Measurements from ENCODE around the gene PRUNE2. TPM values are rescaled to one million over a fixed set of nuclear protein-coding genes. Genes with fewer than 3 reads are reported as not detected.

The PRUNE2 gene
- polyA plus RNA-seq, 3 donors = 0.72 to 1.8 (median 1.5) TPM

DNA sequence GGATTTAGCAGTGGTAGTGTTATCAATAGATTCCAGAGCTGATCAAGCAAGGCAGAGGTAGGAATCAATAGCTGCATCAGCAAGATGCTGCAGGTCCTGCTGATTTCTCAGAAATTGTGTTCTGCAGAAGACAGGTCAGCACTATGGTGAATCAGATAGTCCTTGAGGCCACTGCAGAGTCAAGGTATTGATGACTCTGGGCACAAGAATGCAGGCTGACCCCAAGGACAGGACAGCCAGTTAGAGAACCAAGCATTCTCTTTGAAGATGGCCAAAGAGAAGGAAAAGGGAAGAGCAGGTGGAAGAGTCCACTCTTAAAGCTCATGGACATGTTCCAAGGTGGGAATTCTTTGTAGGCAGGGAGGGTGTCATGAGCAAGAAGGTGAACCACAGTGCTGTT is 28.0 kb downstream of the PRUNE2 start:
- DNase-seq = no peak
- Mint-ChIP-seq H3K36me3 (no peaks in the 10 kb centered on the region), H3K9me3 (peaks cover 0 to 3% (median 0%) of the 10 kb centered on the region in 7 donors), H3K4me3 (no peak overlapping the region), H3K27me3 (ENCODE audit: low read depth in 3 of 3) (peaks cover 4 to 14% (median 7%) of the 10 kb centered on the region in 3 donors), H3K4me1 (no peaks in the 10 kb centered on the region), H3K27ac (no peak overlapping the region)
- no peak overlapping the region for H2AFZ ChIP-seq (ENCODE audit: insufficient read depth, low read depth, low read length, poor library complexity, severe bottlenecking)
- H3K36me3 ChIP-seq (replicated peaks in 1 of 2; ENCODE audit: control insufficient read depth in 1 of 2, insufficient read depth in 2 of 2, low read length in 2 of 2) = no peaks in the 10 kb centered on the region
- intact Hi-C loops (cut with micrococcal nuclease) = no loop called here
- H3K9ac ChIP-seq (ENCODE audit: insufficient read depth, low read length, poor library complexity, severe bottlenecking) = no peak overlapping the region
- H3K27me3 ChIP-seq (ENCODE audit: control insufficient read depth in 2 of 2, insufficient read depth in 2 of 2, low read length in 2 of 2) = no peaks in the 10 kb centered on the region
- no peaks in the 10 kb centered on the region for H3K79me2 ChIP-seq (ENCODE audit: insufficient read depth, low read length)
- TF ChIP-seq, protein P1, sequence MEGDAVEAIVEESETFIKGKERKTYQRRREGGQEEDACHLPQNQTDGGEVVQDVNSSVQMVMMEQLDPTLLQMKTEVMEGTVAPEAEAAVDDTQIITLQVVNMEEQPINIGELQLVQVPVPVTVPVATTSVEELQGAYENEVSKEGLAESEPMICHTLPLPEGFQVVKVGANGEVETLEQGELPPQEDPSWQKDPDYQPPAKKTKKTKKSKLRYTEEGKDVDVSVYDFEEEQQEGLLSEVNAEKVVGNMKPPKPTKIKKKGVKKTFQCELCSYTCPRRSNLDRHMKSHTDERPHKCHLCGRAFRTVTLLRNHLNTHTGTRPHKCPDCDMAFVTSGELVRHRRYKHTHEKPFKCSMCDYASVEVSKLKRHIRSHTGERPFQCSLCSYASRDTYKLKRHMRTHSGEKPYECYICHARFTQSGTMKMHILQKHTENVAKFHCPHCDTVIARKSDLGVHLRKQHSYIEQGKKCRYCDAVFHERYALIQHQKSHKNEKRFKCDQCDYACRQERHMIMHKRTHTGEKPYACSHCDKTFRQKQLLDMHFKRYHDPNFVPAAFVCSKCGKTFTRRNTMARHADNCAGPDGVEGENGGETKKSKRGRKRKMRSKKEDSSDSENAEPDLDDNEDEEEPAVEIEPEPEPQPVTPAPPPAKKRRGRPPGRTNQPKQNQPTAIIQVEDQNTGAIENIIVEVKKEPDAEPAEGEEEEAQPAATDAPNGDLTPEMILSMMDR (IDR thresholded peaks at IDR 0.05) = no peak
- no peaks in the 10 kb centered on the region for H3K9me3 ChIP-seq (replicated peaks in 1 of 2; ENCODE audit: control insufficient read depth in 1 of 2, insufficient read depth in 1 of 2, low read length in 2 of 2)
- H3K4me3 ChIP-seq (replicated peaks in 1 of 3; ENCODE audit: low read depth in 2 of 3, low read length in 3 of 3) = no peak overlapping the region
- no peak overlapping the region for H3K4me2 ChIP-seq (replicated peaks; ENCODE audit: extremely low read depth, low read length, poor library complexity, severe bottlenecking)
- H4K20me1 ChIP-seq (ENCODE audit: insufficient read depth, low read length) = no peaks in the 10 kb centered on the region
- no peaks in the 10 kb centered on the region for H3K4me1 ChIP-seq (ENCODE audit: control insufficient read depth in 1 of 2, insufficient read depth in 2 of 2, low read length in 2 of 2)
- H3K27ac ChIP-seq (ENCODE audit: low read depth in 1 of 2, low read length in 2 of 2) = no peak overlapping the region

DNA sequence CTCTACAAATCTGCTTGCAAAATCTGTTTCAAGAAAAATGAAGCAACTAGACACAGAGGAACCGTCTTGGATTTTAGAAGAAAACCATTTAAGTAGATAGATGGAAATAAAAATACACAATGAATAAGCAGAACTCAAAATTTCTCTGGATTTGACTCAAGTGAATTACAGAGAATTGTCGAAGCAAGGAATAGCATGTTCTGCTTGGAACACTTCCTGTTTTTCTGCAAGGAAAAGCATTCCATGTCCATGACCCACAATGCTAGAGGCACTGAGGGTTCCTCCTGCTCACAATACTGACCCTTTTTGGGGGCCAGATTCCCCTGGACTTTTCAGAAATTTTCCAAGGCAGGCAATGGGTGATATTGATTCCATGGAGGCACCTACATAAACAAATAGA is 29.8 kb downstream of the PRUNE2 start:
- Mint-ChIP-seq H3K4me1 (no peaks in the 10 kb centered on the region), H3K36me3 (no peaks in the 10 kb centered on the region), H3K27ac (no peak overlapping the region), H3K9me3 (peaks cover 0 to 3% (median 0%) of the 10 kb centered on the region in 7 donors), H3K4me3 (no peak overlapping the region), H3K27me3 (ENCODE audit: low read depth in 3 of 3) (peaks cover 4 to 12% (median 11%) of the 10 kb centered on the region in 3 donors)
- Histone ChIP-seq H3K27me3 (ENCODE audit: control insufficient read depth in 2 of 2, insufficient read depth in 2 of 2, low read length in 2 of 2) (peaks cover 0 to 2% of the 10 kb centered on the region in 2 donors), H3K4me1 (ENCODE audit: control insufficient read depth in 1 of 2, insufficient read depth in 2 of 2, low read length in 2 of 2) (no peaks in the 10 kb centered on the region), H4K20me1 (ENCODE audit: insufficient read depth, low read length) (no peaks in the 10 kb centered on the region), H3K9me3 (replicated peaks in 1 of 2; ENCODE audit: control insufficient read depth in 1 of 2, insufficient read depth in 1 of 2, low read length in 2 of 2) (no peaks in the 10 kb centered on the region), H3K4me3 (replicated peaks in 1 of 3; ENCODE audit: low read depth in 2 of 3, low read length in 3 of 3) (no peak overlapping the region), H3K4me2 (replicated peaks; ENCODE audit: extremely low read depth, low read length, poor library complexity, severe bottlenecking) (no peak overlapping the region), H2AFZ (ENCODE audit: insufficient read depth, low read depth, low read length, poor library complexity, severe bottlenecking) (no peak overlapping the region), H3K27ac (ENCODE audit: low read depth in 1 of 2, low read length in 2 of 2) (no peak overlapping the region), H3K79me2 (ENCODE audit: insufficient read depth, low read length) (no peaks in the 10 kb centered on the region), H3K36me3 (replicated peaks in 1 of 2; ENCODE audit: control insufficient read depth in 1 of 2, insufficient read depth in 2 of 2, low read length in 2 of 2) (no peaks in the 10 kb centered on the region), H3K9ac (ENCODE audit: insufficient read depth, low read length, poor library complexity, severe bottlenecking) (no peak overlapping the region)
- intact Hi-C loops (cut with micrococcal nuclease) = no loop called here
- DNase-seq = no peak
- WGBS (ENCODE audit: insufficient coverage) = no CpG with 5 or more reads among the region's 2 CpGs
- TF ChIP-seq, protein P1 (IDR thresholded peaks at IDR 0.05) = no peak

All from CD14-positive monocyte (primary cell).